Measurements from ENCODE around the gene AIFM1.
A peak's percentile ranks its signal among the peaks of the same experiment; 100 is the strongest.

AIFM1 gene

DNA sequence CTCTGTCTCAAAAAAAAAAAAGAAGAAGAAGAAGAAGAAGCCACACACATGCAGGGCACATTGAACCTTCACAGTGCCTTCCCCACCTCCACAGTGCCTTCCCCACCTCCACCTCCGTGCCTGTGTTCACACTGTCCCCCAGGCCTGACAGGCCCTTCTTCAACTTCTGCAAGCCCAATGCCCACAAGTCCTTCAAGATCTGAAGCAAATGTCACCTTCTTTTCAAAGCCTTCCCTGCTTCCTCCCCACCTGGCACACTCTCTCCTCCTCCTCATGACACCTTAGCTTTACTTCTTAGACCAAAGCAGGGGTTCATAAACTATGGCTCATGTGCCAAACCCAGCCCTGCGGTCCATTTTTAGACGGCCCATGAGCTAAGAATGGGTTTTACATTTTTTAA lies 75.3 kb downstream of the AIFM1 start:
- DNase-seq, result no peak

DNA sequence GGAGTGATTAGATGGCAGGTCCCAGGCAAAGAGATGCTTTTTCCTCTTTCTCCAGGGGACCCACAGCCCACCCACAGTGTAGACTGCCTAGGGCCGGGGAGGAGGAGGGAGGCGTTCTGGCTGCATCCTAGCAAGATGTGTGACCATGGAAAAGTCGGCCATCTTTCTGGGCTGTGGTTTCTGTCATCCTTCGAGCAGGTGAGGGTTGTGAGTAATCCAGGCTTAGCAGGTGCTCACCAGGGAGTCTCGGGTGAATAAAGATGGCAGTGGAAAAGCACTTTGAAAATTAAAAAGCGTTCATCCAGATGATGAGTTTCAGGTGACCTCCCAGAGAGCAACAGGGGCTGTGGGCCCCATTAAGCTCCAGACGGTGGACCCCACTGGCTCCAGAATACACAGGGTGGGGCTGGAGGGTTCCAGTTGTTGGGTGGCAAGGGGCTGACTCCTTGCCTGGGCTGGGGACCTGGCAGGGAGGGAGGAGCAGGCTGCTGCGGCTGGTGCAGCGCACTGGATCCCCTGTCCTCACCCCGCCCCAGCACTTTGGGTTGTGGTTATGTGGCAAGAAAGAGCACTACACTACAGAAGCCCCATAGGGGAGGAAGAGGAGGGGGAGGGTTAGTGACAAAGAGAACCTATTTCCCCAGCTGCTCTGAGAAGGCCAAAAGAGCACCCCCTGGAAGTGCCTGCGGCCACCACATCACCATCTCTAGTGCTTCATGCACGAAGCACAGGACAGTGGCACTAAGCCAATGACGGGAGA lies 79.0 kb downstream of the AIFM1 start:
- DNase-seq, result no peak

DNA sequence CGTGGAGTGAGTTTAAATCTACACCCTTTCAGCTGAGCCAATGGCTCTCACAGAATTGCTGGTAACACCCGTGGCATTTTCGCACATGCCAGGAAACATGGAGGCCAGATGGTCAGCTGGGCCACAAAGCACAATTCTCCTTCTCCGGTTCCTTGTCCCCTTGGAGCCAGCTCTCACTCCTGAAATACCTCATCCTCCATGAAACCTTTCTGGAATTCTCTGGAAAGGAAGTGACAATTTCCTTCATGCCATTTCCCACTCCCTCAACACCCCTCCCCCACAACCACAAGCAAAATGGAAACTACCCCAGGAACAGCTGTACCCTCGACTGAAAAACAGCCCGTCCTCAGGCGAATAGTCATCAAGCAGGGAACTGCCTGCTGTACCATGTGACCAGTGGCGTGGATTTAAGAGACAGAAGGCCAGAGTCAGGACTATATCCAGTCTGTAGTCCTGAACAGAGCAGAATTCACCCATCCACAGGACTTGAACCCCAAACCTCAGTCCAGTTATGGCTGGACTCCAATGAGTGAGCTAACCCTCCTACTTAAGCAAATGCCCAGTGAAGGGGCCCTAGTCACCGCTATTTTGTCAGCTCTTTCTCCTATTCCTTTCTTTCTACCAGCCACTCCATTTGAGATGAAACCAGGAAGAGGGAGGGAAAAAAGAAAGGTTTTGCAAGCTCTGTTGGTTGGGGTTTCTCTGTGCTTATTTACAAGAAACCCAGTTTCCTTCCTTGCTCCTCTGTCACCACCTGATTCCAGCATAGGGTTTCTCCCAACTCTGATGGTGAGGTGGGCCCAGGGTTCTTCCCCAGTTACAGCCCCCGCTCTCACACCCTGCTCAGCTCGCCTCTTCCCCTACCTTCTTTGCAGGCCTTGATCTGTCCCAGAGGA lies 79.8 kb downstream of the AIFM1 start:
- no peak for DNase-seq

DNA sequence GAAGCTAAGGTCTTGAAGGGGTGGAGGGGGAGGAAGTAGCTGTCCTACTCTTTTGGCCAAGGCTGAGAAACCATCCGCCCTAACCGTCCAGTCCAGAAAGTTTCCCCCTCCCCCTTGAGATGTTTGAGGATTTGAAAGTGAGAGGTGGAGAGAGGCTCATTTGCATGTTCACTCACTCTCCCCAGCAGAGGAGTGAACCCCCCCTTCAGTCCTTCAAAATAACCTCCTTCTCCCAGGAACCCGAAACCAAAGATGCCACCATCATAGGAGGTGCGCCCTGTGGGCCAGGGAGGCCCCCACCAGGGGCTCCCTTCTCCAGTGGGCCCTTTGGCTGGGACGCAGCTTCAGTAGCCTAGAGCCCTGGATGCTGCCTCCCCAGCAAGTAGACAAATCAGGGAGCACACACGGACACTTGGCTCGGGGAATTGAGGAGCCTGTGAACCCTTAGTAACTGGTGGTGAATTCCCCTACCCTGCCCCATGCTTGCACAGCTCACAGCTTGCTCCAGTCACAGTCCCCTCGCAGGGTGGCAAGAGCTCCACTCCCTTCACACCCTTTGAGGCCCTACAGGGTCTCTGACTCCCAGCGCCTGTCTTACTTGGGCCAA lies 80.9 kb downstream of the AIFM1 start:
- no peak for DNase-seq

DNA sequence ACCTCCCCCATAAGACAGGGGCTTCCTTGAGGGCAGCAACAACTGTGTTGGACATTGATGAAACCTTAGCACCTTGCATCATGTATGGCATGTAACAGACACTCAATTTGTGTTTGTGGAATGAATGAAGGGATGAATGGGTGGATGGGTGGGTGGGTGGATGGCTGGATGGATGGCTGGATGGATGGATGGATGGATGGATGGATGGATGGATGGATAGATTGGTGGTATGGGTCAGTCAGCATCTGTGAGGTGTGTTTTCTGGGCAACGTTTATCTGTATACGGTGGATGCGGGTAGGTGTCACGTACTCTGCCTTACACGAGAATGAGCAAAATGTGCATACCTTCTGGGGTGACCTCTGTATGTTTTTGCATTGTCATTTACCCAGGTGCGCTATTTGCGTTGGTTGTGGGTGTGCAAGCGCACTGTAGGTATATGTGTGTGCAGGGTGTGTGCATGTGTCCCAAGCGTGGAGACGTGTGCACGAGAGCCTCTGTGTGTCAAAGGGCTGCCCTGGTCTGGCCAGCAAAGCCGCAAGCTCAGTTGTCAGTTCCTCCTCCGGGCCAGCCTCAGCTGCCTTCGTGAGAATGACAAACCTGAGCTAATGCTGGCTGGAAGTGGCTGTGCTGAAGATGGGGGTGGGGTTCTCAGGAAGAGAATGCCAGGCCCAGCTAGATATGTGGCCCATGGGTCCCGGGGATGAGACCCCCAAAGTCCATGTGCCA lies 81.8 kb downstream of the AIFM1 start:
- DNase-seq, result no peak

DNA sequence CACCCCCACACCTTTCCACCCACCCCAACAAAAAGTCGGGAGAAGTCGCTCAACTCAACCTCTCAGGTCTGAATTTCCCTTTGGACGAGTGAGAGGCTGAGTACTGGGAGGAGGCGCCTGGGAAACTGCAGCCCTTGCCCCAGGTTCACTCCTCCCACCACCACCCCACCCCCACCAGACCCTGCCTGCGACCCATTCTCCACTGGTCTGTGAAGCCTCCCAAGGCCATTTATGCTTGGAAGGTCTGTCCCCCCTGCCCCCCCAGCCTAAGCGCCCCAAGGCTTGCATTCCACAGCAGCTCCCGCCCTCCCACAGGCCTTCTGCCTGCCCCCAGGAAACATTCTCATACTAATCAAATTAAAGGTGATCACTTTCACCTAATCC lies 82.5 kb downstream of the AIFM1 start:
- DNase-seq, result peak; percentile 64

DNA sequence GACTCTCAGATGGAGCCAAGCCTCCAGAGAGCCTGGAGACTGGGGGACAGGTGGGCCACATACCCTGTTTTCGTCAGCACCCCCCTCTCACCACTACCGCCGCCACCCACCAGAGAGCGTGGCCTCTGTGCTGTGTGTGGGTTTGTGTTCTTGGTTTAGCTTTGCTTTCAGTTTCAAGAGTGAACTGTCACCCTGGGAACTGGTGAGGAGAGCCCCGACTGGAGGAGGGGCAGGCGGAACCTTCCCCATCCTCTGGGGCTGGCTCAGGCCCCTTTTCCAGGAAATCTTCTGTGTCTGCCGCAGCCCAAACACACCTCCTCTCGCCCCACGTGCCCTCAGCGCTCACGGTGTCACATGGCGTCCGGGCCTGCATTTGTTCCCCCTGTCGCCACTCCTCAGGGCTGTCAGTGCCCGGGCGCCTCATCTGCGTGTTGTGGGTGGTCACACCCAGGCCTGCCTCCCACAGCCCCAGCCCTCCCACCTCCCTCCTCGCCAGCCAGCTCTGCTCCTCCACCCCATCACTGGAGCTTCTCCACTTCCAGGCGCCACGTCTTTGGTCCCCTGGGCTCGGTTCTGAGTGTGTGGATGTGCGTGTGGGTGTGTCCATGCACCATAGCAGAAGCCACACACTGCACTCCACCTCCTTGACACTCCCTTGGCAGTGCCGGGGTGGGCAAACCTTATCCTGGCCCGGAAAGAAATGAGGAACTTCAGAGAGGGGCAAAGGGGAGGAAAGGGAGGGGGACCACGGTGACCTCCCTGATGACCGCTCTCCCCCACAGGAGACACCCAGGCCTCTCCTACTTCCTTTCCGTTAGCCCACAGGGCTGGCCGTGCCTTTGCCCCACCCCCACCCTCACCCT lies 83.2 kb downstream of the AIFM1 start:
- no peak for DNase-seq

DNA sequence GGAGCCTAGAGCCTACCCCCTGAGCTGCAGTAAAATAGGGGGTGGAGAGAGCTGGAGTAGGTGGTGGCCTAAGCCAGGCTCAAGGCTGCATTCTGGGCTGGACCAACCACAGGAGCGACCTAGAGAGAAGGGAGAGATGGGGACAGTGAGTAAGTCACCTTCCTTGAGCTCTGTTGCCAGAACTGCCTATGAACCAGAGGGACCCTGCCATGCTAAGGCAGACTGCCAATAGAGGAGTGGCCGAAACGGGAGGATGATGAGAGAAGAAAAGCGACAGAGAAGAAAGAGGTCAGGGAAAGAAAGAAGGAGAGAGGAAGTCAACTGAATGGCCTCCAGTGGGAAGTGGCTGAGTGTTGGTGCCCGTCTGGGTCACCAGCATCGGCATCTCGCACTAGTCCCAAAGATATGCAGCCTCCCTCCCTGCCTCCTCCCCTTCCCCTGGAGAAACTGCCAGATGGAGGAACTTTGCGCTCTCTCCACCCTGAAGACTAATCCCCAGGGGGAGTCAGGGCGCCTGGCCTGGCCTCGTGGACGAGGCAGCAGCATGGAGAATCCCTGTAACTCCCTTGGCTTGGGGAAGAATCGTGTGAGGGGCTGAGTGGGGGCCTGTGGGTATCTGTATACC lies 84.1 kb downstream of the AIFM1 start:
- no peak for DNase-seq

DNA sequence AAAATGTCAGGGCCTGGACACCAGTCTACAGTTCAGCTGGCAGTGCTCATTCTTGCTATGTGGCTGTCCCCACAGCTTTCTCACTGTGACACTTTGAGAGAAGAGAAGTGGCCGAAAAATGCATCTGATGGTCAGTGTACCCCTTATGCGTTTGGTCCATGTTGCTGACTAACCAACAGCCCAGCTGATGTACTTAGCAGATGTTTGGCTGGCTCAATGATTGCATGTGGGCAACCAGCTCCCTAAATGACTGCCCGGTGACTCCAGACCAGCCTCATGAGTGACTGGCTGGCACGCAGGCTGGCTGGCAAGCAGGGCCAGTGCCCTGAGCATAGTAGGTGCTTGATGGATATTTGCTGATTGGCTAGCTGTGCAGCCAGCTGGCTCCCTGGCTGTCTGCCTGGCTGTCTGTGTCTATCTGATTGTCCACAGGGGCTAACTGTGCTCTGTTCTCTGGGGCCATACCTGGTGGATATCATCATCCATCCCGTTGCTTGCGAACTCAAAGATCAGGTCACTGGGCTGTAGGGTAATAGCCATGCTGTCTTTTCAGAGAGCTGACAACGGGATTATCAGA lies 84.8 kb downstream of the AIFM1 start:
- no peak for DNase-seq

DNA sequence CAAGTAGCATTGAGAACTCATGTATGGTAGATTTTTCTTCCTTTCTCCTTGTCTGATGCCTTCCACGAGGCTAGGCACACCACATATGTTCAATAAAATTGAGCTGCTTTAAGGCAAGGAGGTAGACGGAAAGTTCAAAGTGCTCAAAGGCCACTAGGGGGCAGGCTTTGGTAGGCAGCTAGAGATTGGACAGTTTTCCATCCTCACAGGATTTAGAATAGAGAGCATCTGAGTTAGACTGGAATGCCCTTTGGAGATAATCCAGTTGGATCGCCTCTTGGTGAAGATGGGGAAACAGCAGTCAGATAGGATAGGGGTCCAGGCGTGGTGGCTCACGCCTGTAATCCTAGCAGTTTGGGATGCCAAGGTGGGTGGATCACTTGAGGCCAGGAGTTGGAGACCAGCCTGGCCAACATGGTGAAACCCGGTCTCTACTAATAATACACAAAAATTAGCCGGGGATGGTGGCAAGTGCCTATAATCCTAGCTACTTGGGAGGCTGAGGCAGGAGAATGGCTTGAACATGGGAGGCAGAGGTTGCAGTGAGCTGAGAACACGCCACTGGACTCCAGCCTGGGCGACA lies 85.7 kb downstream of the AIFM1 start:
- peak; percentile 71 for DNase-seq

All from islet precursor cell (in vitro differentiated cells).